Right lobe of liver (tissue), 4 donors: ENCODE results near the gene SLC20A1.

ENCODE experiments used
- POLR2A ChIP-seq: fragments of 450-650 bp; IDR thresholded peaks from one replicate; pipeline ENCODE4 v1.6.1; 2017; ENCODE audit warnings: antibody characterized with exemption, mild to moderate bottlenecking
- TF ChIP-seq, protein P1 (sequence below), 4 donors: fragments of 200-600 bp in 3 of 4; fragments of 450-650 bp in 1 of 4; IDR thresholded peaks; one replicate each; pipeline versions ENCODE4 v1.5.1 to v1.8.0; 2016 to 2022; ENCODE audit warnings: antibody characterized with exemption in 4 of 4, mild to moderate bottlenecking in 2 of 4
- donor health status: DM: no; HTN: no; CAD: no.
- donor health status: DM: no; HTN: no; CAD: no.
- donor health status: DM: no; HTN: yes; CAD: no.

DNA sequence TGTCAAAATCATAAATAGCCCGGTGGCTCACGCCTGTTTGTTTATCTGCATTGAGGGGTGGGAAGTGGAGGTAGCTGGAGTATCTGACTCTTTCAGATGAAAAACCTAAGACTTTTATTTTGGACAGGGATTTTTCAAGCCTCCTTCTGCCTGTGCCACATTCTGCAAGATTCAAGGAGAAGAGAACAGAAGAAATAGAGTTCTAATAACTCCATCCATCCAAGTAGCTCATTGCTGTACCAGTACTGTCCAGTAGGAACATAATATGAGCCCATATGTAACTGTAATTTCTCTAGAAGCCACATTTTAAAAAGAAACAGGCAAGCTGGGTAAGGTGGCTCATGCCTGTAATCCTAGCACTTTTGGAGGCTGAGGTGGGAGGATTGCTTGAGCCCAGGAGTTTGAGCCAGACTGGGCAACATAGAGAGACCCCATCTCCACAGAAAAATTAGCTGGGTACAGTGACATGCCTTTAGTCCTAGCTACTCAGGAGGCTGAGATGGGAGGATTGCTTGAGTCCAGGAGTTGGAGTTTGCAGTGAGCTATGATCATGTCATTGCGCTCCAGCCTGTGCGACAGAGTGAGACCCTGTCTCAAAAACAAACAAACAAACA lies 39.6 kb downstream of the SLC20A1 start:
- TF ChIP-seq, protein P1, sequence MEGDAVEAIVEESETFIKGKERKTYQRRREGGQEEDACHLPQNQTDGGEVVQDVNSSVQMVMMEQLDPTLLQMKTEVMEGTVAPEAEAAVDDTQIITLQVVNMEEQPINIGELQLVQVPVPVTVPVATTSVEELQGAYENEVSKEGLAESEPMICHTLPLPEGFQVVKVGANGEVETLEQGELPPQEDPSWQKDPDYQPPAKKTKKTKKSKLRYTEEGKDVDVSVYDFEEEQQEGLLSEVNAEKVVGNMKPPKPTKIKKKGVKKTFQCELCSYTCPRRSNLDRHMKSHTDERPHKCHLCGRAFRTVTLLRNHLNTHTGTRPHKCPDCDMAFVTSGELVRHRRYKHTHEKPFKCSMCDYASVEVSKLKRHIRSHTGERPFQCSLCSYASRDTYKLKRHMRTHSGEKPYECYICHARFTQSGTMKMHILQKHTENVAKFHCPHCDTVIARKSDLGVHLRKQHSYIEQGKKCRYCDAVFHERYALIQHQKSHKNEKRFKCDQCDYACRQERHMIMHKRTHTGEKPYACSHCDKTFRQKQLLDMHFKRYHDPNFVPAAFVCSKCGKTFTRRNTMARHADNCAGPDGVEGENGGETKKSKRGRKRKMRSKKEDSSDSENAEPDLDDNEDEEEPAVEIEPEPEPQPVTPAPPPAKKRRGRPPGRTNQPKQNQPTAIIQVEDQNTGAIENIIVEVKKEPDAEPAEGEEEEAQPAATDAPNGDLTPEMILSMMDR (IDR thresholded peaks at IDR 0.05) = no peak
- TF ChIP-seq POLR2A = no peak
